Cardiac muscle cell (in vitro differentiated cells and primary cell): ENCODE data around the gene BPIFB2. TPM values are rescaled to one million over a fixed set of nuclear protein-coding genes. Genes with fewer than 3 reads are reported as not detected.

Experiments used
- DNase-seq, 2 donors: peaks; one replicate each; pipeline versions ENCODE4 v3.0.0 to v3.0.0-alpha.2; 2010 to 2017; ENCODE audit warnings: low read depth in 1 of 2, low spot score in 1 of 2
- H3K27ac ChIP-seq: fragments of 200-600 bp; sonication (generic); 2 replicates; pipeline ENCODE4 v1.5.1; 2016
- H3K27me3 ChIP-seq: fragments of 200-600 bp; sonication (generic); 2 replicates; pipeline ENCODE4 v1.6.0; 2016; ENCODE audit warnings: control low read depth
- H3K36me3 ChIP-seq: fragments of 200-600 bp; sonication (generic); 2 replicates; pipeline ENCODE4 v1.5.1; 2016; ENCODE audit warnings: control low read depth
- H3K4me1 ChIP-seq: fragments of 200-600 bp; sonication (generic); 2 replicates; pipeline ENCODE4 v1.8.1; 2017; ENCODE audit warnings: low read depth, mild to moderate bottlenecking, mixed run types
- H3K4me3 ChIP-seq: fragments of 200-600 bp; sonication (generic); 2 replicates; pipeline ENCODE4 v1.5.1; 2016; ENCODE audit warnings: mild to moderate bottlenecking
- H3K9me3 ChIP-seq: fragments of 200-600 bp; sonication (generic); 2 replicates; pipeline ENCODE4 v1.5.1; 2017; ENCODE audit warnings: low read depth, mild to moderate bottlenecking, control low read depth
- polyA plus RNA-seq: library from polyadenylated mRNA; unstranded; fragments of >200 nt; fragmentation: Nextera tagmentation; extraction: Ambion mirVana; gene quantifications from 2 replicates; pipeline ENCODE4 v1.2.1, GENCODE V29; 2016
- total RNA-seq: library from RNA; depleted of rRNA; stranded (reverse); fragments of >200 nt; gene quantifications from 2 replicates; pipeline ENCODE4 v1.2.3, GENCODE V29; 2016
- TF ChIP-seq, protein P1 (sequence below): IDR thresholded peaks from 2 replicates; pipeline ENCODE4 v1.5.1; 2012; ENCODE audit warnings: low read depth, mild to moderate bottlenecking, low read length

Gene BPIFB2
- total and polyA plus RNA-seq, 2 experiments from 2014 or later = not detected

DNA sequence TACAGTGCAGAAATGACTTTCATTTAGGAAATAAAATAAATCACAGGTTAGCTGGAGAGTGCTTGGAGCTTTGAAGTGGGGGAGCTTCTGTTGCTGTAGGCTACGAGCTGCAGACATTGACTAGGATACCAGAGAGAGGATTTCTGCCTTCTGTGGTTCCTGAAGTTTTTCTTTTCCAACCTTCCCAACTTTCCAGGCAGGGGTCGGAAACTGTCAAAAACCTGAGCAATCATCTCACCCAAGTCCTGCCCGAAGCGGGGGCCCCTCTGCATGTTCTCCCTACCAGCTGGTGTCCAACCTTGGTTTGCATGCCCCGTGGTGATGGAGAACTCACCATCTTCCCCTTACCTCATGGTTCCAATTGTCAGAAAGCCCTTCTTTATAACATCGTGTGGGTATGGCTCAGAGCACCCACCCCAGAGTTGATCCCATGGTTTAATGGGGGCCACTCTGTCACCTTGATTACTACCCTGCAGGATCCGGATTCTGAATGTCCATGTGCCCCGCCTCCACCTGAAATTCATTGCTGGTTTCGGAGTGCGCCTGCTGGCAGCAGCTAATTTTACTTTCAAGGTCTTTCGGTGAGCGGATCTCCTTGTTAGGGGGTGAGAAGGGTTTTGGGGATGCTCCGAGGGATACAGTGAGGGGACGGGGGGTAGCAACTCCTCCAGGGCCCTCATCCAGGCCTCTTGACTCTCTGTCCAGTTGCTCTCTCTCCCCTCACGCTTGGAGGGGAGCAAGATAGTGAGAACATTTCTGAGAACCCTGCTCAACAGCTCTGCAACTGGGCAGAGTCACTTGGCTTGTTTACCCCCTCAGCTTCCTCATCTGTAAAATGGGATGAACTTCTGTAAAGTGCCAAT, 5.1 kb downstream of the BPIFB2 start:
- no peak for DNase-seq
- Histone ChIP-seq H3K27me3 (peaks cover 3% of the 10 kb centered on the region), H3K9me3 (no peaks in the 10 kb centered on the region), H3K4me3 (no peak overlapping the region), H3K27ac (no peak overlapping the region), H3K36me3 (no peaks in the 10 kb centered on the region), H3K4me1 (no peaks in the 10 kb centered on the region)
- TF ChIP-seq, protein P1, sequence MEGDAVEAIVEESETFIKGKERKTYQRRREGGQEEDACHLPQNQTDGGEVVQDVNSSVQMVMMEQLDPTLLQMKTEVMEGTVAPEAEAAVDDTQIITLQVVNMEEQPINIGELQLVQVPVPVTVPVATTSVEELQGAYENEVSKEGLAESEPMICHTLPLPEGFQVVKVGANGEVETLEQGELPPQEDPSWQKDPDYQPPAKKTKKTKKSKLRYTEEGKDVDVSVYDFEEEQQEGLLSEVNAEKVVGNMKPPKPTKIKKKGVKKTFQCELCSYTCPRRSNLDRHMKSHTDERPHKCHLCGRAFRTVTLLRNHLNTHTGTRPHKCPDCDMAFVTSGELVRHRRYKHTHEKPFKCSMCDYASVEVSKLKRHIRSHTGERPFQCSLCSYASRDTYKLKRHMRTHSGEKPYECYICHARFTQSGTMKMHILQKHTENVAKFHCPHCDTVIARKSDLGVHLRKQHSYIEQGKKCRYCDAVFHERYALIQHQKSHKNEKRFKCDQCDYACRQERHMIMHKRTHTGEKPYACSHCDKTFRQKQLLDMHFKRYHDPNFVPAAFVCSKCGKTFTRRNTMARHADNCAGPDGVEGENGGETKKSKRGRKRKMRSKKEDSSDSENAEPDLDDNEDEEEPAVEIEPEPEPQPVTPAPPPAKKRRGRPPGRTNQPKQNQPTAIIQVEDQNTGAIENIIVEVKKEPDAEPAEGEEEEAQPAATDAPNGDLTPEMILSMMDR = no peak

- Histone ChIP-seq H3K27ac (no peak overlapping the region), H3K36me3 (no peaks in the 10 kb centered on the region), H3K4me1 (no peaks in the 10 kb centered on the region), H3K4me3 (no peak overlapping the region), H3K27me3 (peaks cover 3% of the 10 kb centered on the region), H3K9me3 (no peaks in the 10 kb centered on the region)
- TF ChIP-seq, protein P1 = no peak
- no peak for DNase-seq
Measured at GRCh38 chr20:33013701-33014326, 6.3 kb downstream of the BPIFB2 start.

GRCh38 chr20:33014336-33015113, 7.0 kb downstream of the BPIFB2 start:
- Histone ChIP-seq H3K27me3 (peaks cover 3% of the 10 kb centered on the region), H3K4me1 (no peaks in the 10 kb centered on the region), H3K36me3 (no peaks in the 10 kb centered on the region), H3K4me3 (no peak overlapping the region), H3K9me3 (no peaks in the 10 kb centered on the region), H3K27ac (no peak overlapping the region)
- no peak for DNase-seq
- TF ChIP-seq, protein P1 = no peak

DNA sequence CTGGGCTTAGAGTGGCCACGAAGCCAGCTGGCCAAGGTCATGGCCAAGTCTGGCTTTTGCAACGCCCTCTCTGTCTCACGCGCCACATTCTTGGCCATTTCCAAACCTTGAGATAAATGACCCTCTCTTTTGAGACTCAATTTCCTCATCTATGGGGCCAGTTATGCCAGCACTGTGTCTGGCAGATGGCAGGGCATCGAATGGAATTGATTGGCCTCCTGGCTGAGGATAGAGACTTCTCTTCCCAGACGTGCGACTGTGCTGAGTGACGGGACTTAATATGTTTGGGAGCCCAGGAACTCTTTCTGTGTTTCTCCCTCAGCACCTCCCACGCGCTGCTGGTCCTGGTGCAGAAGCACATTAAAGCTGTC, 7.6 kb downstream of the BPIFB2 start:
- no peaks in the 10 kb centered on the region for H3K36me3 ChIP-seq
- DNase-seq = no peak
- H3K4me3 ChIP-seq = no peak overlapping the region
- H3K27ac ChIP-seq = no peak overlapping the region
- peaks cover 3% of the 10 kb centered on the region for H3K27me3 ChIP-seq
- no peaks in the 10 kb centered on the region for H3K4me1 ChIP-seq
- H3K9me3 ChIP-seq = no peaks in the 10 kb centered on the region
- TF ChIP-seq, protein P1 = no peak

- Histone ChIP-seq H3K27me3 (peaks cover 3% of the 10 kb centered on the region), H3K4me3 (no peak overlapping the region), H3K4me1 (no peaks in the 10 kb centered on the region), H3K9me3 (no peaks in the 10 kb centered on the region), H3K27ac (no peak overlapping the region), H3K36me3 (no peaks in the 10 kb centered on the region)
- TF ChIP-seq, protein P1 = no peak
- DNase-seq = no peak
Measured at GRCh38 chr20:33015700-33016580, 8.4 kb downstream of the BPIFB2 start.
